ENCODE measurements around the gene C17orf75.

GRCh38 chr17:32289471-32290070 is 52.4 kb downstream of the C17orf75 start:
- no peak for TF ChIP-seq FOXA2 (IDR thresholded peaks at IDR 0.05)
- TF ChIP-seq, protein P1, sequence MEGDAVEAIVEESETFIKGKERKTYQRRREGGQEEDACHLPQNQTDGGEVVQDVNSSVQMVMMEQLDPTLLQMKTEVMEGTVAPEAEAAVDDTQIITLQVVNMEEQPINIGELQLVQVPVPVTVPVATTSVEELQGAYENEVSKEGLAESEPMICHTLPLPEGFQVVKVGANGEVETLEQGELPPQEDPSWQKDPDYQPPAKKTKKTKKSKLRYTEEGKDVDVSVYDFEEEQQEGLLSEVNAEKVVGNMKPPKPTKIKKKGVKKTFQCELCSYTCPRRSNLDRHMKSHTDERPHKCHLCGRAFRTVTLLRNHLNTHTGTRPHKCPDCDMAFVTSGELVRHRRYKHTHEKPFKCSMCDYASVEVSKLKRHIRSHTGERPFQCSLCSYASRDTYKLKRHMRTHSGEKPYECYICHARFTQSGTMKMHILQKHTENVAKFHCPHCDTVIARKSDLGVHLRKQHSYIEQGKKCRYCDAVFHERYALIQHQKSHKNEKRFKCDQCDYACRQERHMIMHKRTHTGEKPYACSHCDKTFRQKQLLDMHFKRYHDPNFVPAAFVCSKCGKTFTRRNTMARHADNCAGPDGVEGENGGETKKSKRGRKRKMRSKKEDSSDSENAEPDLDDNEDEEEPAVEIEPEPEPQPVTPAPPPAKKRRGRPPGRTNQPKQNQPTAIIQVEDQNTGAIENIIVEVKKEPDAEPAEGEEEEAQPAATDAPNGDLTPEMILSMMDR (IDR thresholded peaks at IDR 0.05; ENCODE audit: low read depth, low read length, missing input control), result no peak
- TF ChIP-seq, protein P2, sequence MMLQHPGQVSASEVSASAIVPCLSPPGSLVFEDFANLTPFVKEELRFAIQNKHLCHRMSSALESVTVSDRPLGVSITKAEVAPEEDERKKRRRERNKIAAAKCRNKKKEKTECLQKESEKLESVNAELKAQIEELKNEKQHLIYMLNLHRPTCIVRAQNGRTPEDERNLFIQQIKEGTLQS (IDR thresholded peaks at IDR 0.05), result no peak
- no peak for TF ChIP-seq TAF1 (conservative IDR thresholded peaks at IDR 0.05)

Measured in liver (tissue), 3 donors.